ENCODE measurements around the gene ATF7IP2.
A peak's percentile ranks its signal among the peaks of the same experiment; 100 is the strongest.
"Not testable (repeated sequence)": the region's sequence is repeated elsewhere in the genome, so short reads cannot be mapped to it uniquely, and the experiment has no call there.

ATF7IP2 gene

GRCh38 chr16:10441726-10442125 lies 55.9 kb downstream of the ATF7IP2 start:
- TF ChIP-seq CTCF (conservative IDR thresholded peaks at IDR 0.05; ENCODE audit: low read depth, low read length): no peak
- H3K4me3 ChIP-seq (ENCODE audit: low read length): no peak overlapping the region
- DNase-seq (ENCODE audit: low read depth): no peak

GRCh38 chr16:10447289-10447688 lies 61.4 kb downstream of the ATF7IP2 start:
- no peak for TF ChIP-seq CTCF (conservative IDR thresholded peaks at IDR 0.05; ENCODE audit: low read depth, low read length)
- DNase-seq (ENCODE audit: low read depth): no peak
- no peak overlapping the region for H3K4me3 ChIP-seq (ENCODE audit: low read length)

- not testable (repeated sequence) for H3K4me3 ChIP-seq (ENCODE audit: low read length); DNase-seq (ENCODE audit: low read depth)
Observed at GRCh38 chr16:10452208-10453158, 66.6 kb downstream of the ATF7IP2 start.

- TF ChIP-seq CTCF (conservative IDR thresholded peaks at IDR 0.05; ENCODE audit: low read depth, low read length): no peak
- H3K4me3 ChIP-seq (ENCODE audit: low read length): no peak overlapping the region
- DNase-seq (ENCODE audit: low read depth): no peak
Observed at GRCh38 chr16:10453159-10453510, 67.3 kb downstream of the ATF7IP2 start.

GRCh38 chr16:10465821-10466220 lies 80.0 kb downstream of the ATF7IP2 start:
- no peak overlapping the region for H3K4me3 ChIP-seq (ENCODE audit: low read length)
- DNase-seq (ENCODE audit: low read depth): no peak
- TF ChIP-seq CTCF (conservative IDR thresholded peaks at IDR 0.05; ENCODE audit: low read depth, low read length): no peak

- TF ChIP-seq CTCF (conservative IDR thresholded peaks at IDR 0.05; ENCODE audit: low read depth, low read length): no peak
- DNase-seq (ENCODE audit: low read depth): no peak
- no peak overlapping the region for H3K4me3 ChIP-seq (ENCODE audit: low read length)
Observed at GRCh38 chr16:10466313-10466712, 80.5 kb downstream of the ATF7IP2 start.

- DNase-seq (ENCODE audit: low read depth): peak; percentile 37
- H3K4me3 ChIP-seq (ENCODE audit: low read length): no peak overlapping the region
- TF ChIP-seq CTCF (conservative IDR thresholded peaks at IDR 0.05; ENCODE audit: low read depth, low read length): no peak
Observed at GRCh38 chr16:10466861-10467260, 81.0 kb downstream of the ATF7IP2 start.

GRCh38 chr16:10476636-10477035 lies 90.8 kb downstream of the ATF7IP2 start:
- H3K4me3 ChIP-seq (ENCODE audit: low read length); DNase-seq (ENCODE audit: low read depth): not testable (repeated sequence)
